Spinal cord (tissue), 10 donors: Measurements from ENCODE around the gene PI4K2A. TPM values are rescaled to one million over a fixed set of nuclear protein-coding genes. Genes with fewer than 3 reads are reported as not detected.
"Not testable (repeated sequence)": the region's sequence is repeated elsewhere in the genome, so short reads cannot be mapped to it uniquely, and the experiment has no call there.

Source experiments
- DNase-seq, 6 donors: peaks; one replicate each; pipeline versions ENCODE4 v3.0.0 to v3.0.0-alpha.2; 2013 to 2015; ENCODE audit warnings: low spot score in 6 of 6, low read depth in 4 of 6
- H3K27ac ChIP-seq: one replicate; pipeline ENCODE4 v1.5.1; 2013; ENCODE audit warnings: low read depth, low read length, control low read depth
- H3K27me3 ChIP-seq: one replicate; pipeline ENCODE4 v1.6.1; 2013; ENCODE audit warnings: low read length; ENCODE audit not compliant: control insufficient read depth, insufficient read depth
- H3K36me3 ChIP-seq: one replicate; pipeline ENCODE4 v1.6.1; 2013; ENCODE audit warnings: low read length; ENCODE audit not compliant: control insufficient read depth, insufficient read depth
- H3K4me1 ChIP-seq: one replicate; pipeline ENCODE4 v1.6.1; 2013; ENCODE audit warnings: low read length; ENCODE audit not compliant: control insufficient read depth, insufficient read depth
- H3K4me3 ChIP-seq: one replicate; pipeline ENCODE4 v1.5.1; 2013; ENCODE audit warnings: low read depth, low read length, control low read depth
- H3K9me3 ChIP-seq: one replicate; pipeline ENCODE4 v1.6.1; 2013; ENCODE audit warnings: low read length; ENCODE audit not compliant: control insufficient read depth, insufficient read depth
- WGBS: methylation state at CpG from one replicate; pipeline ENCODE4 v1.1.5; 2013; ENCODE audit warnings: missing lambda C conversion rate; ENCODE audit not compliant: insufficient coverage; 5-methylcytosine and 5-hydroxymethylcytosine counted together
- polyA plus RNA-seq, 2 donors: library from polyadenylated mRNA; unstranded; fragments of 120-200 nt; gene quantifications; one replicate each; pipeline ENCODE4 v1.2.1, GENCODE V29; 2013; ENCODE audit not compliant: insufficient read length in 2 of 2
- total RNA-seq, 2 donors: library from RNA; depleted of rRNA in 1 of 2; stranded (reverse); fragments of 120-200 nt in 1 of 2; fragments of >200 nt in 1 of 2; gene quantifications; one replicate each; pipeline versions ENCODE4 v1.2.3 to v1.2.4, GENCODE V29; 2013 to 2014
- donor health status: healthy.

Gene PI4K2A
- total and polyA plus RNA-seq, 4 donors: 17.1 to 21.2 (median 19.0) TPM

DNA sequence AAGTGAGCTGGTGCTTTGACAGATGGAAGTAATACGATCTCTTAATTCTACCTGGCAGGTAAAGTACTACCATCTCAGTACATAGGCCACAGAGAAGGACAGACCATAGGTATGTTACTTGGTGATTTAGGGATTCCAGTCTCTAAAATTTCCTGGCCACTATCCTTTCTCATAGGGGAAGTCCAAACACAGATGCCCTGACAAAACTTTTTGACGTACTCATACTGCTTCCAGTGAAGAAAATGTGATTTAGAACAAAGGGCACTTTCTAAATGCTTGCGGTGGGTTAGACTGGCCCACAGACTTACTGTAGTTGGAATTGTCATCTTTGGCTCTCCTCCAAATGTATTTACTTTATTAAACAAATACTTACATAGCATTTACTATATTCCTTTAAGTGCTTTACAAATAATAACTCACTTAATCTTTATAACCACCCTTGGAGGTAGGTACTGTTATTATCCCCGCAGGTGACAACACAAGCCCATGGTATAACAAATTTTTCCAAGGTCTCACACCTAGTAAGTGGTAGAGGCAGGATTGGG lies 3.0 kb downstream of the PI4K2A start:
- no peak for DNase-seq
- Histone ChIP-seq H3K27ac (no peak overlapping the region), H3K9me3 (no peaks in the 10 kb centered on the region), H3K27me3 (no peaks in the 10 kb centered on the region), H3K4me1 (peaks cover 18% of the 10 kb centered on the region), H3K36me3 (peaks cover 17% of the 10 kb centered on the region), H3K4me3 (no peak overlapping the region)
- WGBS: no CpG with 5 or more reads among the region's 4 CpGs

DNA sequence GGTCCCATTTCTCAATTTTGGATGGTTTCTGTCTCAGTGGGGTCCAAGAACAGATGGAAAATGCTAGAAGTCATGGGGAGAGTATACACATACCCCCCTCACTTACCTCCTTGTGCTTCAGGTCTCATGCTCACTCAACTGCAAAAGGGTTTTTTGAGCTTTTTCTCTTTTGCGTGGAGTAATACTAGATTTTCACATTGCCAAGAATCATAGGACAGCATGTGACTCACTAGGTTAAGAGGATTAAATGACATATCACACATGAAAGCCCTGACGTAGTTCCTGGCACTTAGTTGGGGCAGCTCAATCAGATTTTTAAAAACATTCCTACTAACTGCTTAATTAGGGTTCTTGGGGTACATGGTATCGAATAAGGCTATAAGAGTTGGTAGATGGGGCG lies 4.5 kb downstream of the PI4K2A start:
- Histone ChIP-seq H3K4me3 (no peak overlapping the region), H3K36me3 (peaks cover 17% of the 10 kb centered on the region), H3K9me3 (no peaks in the 10 kb centered on the region), H3K4me1 (peaks cover 18% of the 10 kb centered on the region), H3K27ac (no peak overlapping the region), H3K27me3 (no peaks in the 10 kb centered on the region)
- WGBS: no CpG with 5 or more reads among the region's 4 CpGs
- no peak for DNase-seq

DNA sequence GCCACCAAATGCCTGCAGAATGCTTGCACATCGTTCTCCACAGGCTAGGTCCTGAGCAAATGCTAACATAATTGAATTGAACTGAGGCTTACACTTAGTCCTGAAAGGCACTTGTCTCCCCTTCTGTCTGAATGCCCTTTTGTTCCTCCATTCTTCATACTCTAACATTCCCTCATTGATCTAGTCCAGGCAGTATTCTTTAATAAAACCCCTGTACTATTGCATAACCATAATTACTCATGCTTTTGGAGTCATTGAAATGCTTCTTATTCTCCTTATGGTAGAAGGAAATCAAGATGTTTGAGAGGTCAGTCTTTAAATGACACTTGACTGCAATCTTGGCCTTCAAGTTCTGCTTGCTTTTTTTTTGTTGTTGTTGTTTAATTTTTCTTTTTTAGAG lies 7.1 kb downstream of the PI4K2A start:
- H3K9me3 ChIP-seq: no peaks in the 10 kb centered on the region
- no peaks in the 10 kb centered on the region for H3K27me3 ChIP-seq
- H3K4me1 ChIP-seq: peaks cover 4% of the 10 kb centered on the region
- no peak overlapping the region for H3K4me3 ChIP-seq
- WGBS: 50% methylated on average over 1 of the region's 1 CpG
- H3K27ac ChIP-seq: no peak overlapping the region
- DNase-seq: no peak
- peaks cover 32% of the 10 kb centered on the region for H3K36me3 ChIP-seq

DNA sequence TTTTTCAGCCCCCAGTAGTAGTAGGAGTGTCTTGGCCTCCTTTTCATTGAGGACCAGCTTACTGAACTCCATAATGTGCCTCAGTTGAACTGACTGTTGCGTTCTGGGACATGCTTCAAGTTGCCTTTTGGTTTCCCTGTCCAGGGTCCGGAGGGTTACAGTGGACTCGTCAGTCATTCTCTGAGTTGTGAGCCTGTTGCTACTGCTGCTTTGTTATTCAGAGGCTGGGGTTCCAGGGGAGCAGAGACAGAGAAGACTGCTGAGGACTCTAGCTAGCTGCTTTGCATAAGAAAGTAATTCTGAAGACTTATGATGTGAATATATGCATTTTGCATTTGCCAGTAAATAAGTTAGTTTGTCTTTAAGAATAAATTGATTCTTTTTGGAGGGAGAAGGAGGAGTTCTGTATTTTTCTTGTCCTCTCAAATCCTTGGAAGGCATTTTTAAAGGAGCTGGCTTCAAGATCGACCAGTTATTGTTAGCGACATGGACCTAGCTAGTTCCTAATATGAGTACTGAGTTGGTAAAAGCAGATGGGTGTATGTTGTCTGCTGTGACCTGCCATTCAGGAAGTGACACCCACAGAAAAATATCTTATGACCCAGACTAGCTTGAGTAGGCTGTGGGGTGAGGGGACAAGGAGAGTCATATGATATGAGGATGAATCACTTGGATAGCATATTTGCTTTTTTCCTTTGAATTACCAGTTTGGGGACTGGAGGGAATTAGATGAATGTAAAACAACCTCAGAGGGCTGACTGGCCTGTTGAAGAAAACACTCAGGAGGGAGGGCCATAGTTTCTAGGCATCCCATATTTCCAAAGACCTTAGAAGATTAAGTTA lies 8.3 kb downstream of the PI4K2A start:
- no peaks in the 10 kb centered on the region for H3K9me3 ChIP-seq
- no peak overlapping the region for H3K27ac ChIP-seq
- no peaks in the 10 kb centered on the region for H3K4me1 ChIP-seq
- DNase-seq: no peak
- H3K36me3 ChIP-seq: peaks cover 43% of the 10 kb centered on the region
- no peaks in the 10 kb centered on the region for H3K27me3 ChIP-seq
- no peak overlapping the region for H3K4me3 ChIP-seq
- WGBS: 48% methylated on average over 4 of the region's 5 CpGs

DNA sequence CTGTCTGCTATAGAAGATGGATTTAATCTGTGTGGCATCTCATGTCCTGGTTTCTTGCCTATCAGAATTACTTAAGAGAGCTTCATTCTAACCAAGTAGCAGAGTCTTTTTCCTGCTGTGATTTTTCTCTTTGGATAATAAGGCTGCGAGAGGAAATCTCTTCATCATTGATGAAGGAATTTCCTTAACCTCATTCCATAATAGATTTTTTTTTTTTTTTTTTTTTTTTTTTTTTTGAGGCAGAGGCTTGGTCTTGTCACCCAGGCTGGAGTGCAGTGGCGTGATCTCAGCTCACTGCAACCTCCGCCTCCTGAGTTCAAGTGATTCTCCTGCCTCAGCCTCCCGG lies 8.9 kb downstream of the PI4K2A start:
- H3K9me3 ChIP-seq, H3K4me1 ChIP-seq, H3K27me3 ChIP-seq, DNase-seq, H3K27ac ChIP-seq, H3K4me3 ChIP-seq: not testable (repeated sequence)
- H3K36me3 ChIP-seq: peaks cover 39% of the 10 kb centered on the region
- WGBS: no CpG with 5 or more reads among the region's 4 CpGs

DNA sequence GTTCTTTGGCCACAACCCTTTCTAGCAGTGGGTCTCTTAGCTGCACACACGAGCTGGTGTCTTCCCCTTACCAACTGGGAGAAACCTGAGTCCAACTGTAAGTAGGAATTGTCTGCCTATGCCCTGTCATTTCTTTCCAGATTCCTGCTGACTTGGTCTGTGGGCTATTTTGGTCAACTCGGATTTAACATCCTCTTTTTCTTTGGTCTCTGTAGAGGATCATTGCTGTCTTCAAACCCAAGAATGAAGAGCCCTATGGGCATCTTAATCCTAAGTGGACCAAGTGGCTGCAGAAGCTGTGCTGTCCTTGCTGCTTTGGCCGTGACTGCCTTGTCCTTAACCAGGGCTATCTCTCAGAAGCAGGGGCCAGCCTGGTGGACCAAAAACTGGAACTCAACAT lies 10.3 kb downstream of the PI4K2A start:
- H3K4me1 ChIP-seq: no peaks in the 10 kb centered on the region

DNA sequence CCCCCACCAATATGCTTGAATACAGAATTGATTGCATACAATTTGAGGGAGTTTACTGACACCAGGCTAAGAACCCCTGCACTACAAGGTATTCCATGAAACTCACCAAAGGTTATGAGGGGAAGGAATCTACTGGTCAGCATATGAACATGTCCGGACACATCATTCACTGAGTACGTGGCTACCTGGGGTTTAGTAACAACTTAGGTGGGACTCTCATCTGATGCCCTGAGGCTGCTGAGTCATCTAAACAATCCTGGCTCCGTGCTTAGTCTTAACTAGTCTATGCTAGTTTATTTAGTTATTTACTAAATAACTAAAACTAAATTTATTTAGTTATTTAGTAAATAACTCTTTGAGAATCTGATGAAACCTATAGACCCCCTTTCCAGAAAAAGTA lies 11.3 kb downstream of the PI4K2A start:
- no peak for DNase-seq
- no peak overlapping the region for H3K4me3 ChIP-seq
- H3K9me3 ChIP-seq: no peaks in the 10 kb centered on the region
- peaks cover 34% of the 10 kb centered on the region for H3K36me3 ChIP-seq
- no peaks in the 10 kb centered on the region for H3K4me1 ChIP-seq
- H3K27ac ChIP-seq: no peak overlapping the region
- 100% methylated on average over 1 of the region's 3 CpGs for WGBS
- no peaks in the 10 kb centered on the region for H3K27me3 ChIP-seq

More for the DNA sequence above, 10.3 kb downstream of the PI4K2A start:
- Histone ChIP-seq H3K4me3 (no peak overlapping the region), H3K9me3 (no peaks in the 10 kb centered on the region), H3K27me3 (no peaks in the 10 kb centered on the region), H3K27ac (no peak overlapping the region), H3K36me3 (peaks cover 37% of the 10 kb centered on the region)
- no peak for DNase-seq
- WGBS: 94% methylated on average over 2 of the region's 3 CpGs

DNA sequence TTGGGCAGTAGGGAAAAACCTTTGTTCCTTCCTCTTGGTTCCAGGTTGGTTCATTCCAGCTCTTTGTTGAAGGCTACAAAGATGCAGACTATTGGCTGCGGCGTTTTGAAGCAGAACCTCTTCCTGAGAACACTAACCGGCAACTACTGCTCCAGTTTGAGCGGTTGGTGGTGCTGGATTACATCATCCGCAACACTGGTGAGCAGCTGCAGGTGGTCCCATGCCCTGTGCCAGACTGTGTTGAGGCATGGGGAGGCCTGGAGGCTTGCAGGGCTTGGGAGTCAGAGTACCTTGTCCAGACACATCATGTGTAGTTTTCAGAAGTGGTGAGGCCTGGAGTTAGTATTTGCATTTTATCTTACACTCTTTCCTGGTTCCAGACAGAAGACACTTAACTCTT lies 16.3 kb downstream of the PI4K2A start:
- Histone ChIP-seq H3K36me3 (peaks cover 34% of the 10 kb centered on the region), H3K27ac (no peak overlapping the region), H3K4me3 (no peak overlapping the region), H3K9me3 (no peaks in the 10 kb centered on the region), H3K4me1 (no peaks in the 10 kb centered on the region), H3K27me3 (no peaks in the 10 kb centered on the region)
- DNase-seq: no peak
- 98% methylated on average over 5 of the region's 5 CpGs for WGBS

DNA sequence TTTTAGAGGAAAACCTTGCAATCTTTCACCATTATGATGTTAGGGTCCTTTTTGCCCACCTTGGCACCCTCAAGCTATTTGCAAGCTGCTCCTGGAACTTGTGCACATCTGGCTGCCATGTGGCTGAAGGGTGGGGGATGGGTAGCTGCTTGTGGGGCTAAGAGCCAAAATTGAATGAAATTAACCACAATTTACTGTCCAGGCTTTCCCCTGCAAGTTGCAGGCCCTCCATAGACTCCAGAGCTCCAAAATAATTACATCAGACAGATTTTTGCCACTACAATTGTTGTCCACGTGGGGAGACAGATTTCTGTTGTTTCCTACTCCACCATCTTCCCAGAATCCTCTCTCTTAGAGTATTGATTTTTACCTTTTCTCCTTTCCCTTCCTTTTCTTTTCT lies 19.1 kb downstream of the PI4K2A start:
- no peak overlapping the region for H3K27ac ChIP-seq
- no peaks in the 10 kb centered on the region for H3K4me1 ChIP-seq
- H3K9me3 ChIP-seq: no peaks in the 10 kb centered on the region
- H3K36me3 ChIP-seq: peaks cover 23% of the 10 kb centered on the region
- H3K27me3 ChIP-seq: no peaks in the 10 kb centered on the region
- WGBS: no CpG with 5 or more reads among the region's 1 CpG
- DNase-seq: peak in 1 of 6 donors; percentile 13
- H3K4me3 ChIP-seq: no peak overlapping the region

DNA sequence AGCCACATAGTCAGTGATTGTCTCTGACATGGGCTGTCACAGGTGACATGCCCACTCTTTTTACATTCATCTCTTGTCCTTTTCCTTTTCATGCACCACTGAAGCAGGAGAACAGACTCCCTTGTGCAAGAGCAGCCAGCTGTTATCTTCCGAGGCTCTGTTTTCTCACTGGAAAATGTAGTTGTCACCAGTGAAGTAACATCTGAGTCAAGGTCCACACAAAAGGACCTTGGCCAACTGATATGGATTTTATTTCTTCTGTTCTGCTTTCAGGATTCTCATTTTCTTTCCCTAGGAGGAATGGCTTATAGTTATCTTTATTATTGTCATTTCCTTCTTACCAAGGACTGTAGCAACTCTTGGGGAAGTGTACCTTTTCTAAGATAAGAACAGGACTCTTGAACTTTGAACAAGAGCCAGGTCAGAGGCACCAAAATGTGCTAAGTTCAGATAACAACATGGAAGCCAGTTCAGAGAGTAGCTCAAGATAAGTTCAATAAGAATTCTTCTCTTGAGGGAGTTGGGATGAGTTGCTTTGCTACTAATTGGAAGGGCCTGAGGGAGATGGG lies 23.9 kb downstream of the PI4K2A start:
- no peaks in the 10 kb centered on the region for H3K9me3 ChIP-seq
- H3K4me1 ChIP-seq: no peaks in the 10 kb centered on the region
- peaks cover 33% of the 10 kb centered on the region for H3K36me3 ChIP-seq
- 60% methylated on average over 1 of the region's 1 CpG for whole genome bisulfite sequencing
- no peak for DNase-seq
- H3K27ac ChIP-seq: no peak overlapping the region
- no peaks in the 10 kb centered on the region for H3K27me3 ChIP-seq
- H3K4me3 ChIP-seq: no peak overlapping the region
